ENCODE data around the gene TERT. TPM values are rescaled to one million over a fixed set of nuclear protein-coding genes. Genes with fewer than 3 reads are reported as not detected.

TERT gene
- total and polyA plus RNA-seq, 2 donors (not counting 1 experiment from before 2014, with no cell fraction given), result 0.24 to 0.39 TPM

DNA sequence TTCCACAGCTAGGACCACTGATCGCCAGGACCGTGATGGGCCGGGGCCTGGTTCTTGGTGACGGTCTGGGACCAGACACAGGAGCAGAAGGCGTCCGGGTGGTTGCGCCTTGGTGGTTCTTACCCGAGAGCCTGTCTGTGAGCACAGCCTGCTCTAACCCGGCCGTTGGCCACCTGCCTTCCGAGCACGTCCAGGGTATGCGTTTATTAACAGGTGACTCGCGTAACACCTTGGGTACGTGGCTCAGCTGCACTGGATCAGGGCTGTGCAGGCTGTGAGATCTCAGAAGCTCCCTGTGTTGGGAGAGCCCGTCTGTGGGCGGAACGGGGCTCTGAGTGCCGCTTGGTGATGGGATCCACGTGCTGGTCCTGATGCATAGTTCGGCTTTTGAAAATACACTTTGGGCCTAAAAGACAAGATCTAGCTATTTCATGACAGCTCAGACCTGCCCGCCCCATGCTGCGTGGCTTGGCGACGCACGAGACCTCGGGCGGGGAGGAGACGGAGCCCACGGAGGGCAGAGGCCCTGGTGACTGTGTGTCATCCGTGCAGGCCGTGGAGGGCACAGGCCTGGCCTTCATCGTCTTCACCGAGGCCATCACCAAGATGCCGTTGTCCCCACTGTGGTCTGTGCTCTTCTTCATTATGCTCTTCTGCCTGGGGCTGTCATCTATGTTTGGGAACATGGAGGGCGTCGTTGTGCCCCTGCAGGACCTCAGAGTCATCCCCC is 76.4 kb downstream of the TERT start:
- no peak overlapping the region for H3K9ac ChIP-seq (ENCODE audit: low read length)
- peaks cover 0 to 14% (median 0%) of the 10 kb centered on the region in 3 donors for H3K9me3 ChIP-seq (ENCODE audit: control extremely low read depth in 1 of 3, control insufficient read depth in 2 of 3, insufficient read depth in 1 of 3, low read length in 2 of 3)
- no peaks in the 10 kb centered on the region for H3K36me3 ChIP-seq (replicated peaks in 1 of 2; ENCODE audit: control extremely low read depth in 1 of 2, control insufficient read depth in 1 of 2, extremely low read depth in 1 of 2, insufficient read depth in 2 of 2, low read length in 1 of 2)
- WGBS (ENCODE audit: insufficient coverage), result 92% methylated on average over 38 of the region's 38 CpGs
- Mint-ChIP-seq H3K4me3 (no peak overlapping the region), H3K27me3 (peaks cover 8% of the 10 kb centered on the region), H3K27ac (no peak overlapping the region), H3K4me1 (no peaks in the 10 kb centered on the region), H3K9me3 (ENCODE audit: insufficient read depth) (no peaks in the 10 kb centered on the region)
- DNase-seq (no peak), ATAC-seq (ENCODE audit: low read depth) (no peak)
- intact Hi-C loops (cut with micrococcal nuclease), result no loop called here
- no peaks in the 10 kb centered on the region for H3K79me2 ChIP-seq (ENCODE audit: control insufficient read depth, insufficient read depth, low read length)
- H3K4me2 ChIP-seq (replicated peaks; ENCODE audit: low read depth, low read length, poor library complexity, severe bottlenecking), result no peak overlapping the region
- no peaks in the 10 kb centered on the region for H3K4me1 ChIP-seq (ENCODE audit: control insufficient read depth in 2 of 2, insufficient read depth in 2 of 2, low read length in 2 of 2)
- H4K20me1 ChIP-seq (ENCODE audit: control insufficient read depth, insufficient read depth, low read length, poor library complexity, severe bottlenecking), result no peaks in the 10 kb centered on the region
- no peaks in the 10 kb centered on the region for H3K27me3 ChIP-seq (replicated peaks in 1 of 4; ENCODE audit: control extremely low read depth in 1 of 4, control insufficient read depth in 3 of 4, insufficient read depth in 4 of 4, low read length in 3 of 4)
- H3K27ac ChIP-seq (ENCODE audit: low read length in 2 of 2), result no peak overlapping the region
- POLR2A ChIA-PET, result no interaction called here
- CTCF ChIA-PET, result no interaction called here
- H3K4me3 ChIP-seq (ENCODE audit: control extremely low read depth in 1 of 5, extremely low read depth in 1 of 5, insufficient read depth in 1 of 5, low read depth in 2 of 5, low read length in 4 of 5), result no peak overlapping the region
- TF ChIP-seq, protein P1, sequence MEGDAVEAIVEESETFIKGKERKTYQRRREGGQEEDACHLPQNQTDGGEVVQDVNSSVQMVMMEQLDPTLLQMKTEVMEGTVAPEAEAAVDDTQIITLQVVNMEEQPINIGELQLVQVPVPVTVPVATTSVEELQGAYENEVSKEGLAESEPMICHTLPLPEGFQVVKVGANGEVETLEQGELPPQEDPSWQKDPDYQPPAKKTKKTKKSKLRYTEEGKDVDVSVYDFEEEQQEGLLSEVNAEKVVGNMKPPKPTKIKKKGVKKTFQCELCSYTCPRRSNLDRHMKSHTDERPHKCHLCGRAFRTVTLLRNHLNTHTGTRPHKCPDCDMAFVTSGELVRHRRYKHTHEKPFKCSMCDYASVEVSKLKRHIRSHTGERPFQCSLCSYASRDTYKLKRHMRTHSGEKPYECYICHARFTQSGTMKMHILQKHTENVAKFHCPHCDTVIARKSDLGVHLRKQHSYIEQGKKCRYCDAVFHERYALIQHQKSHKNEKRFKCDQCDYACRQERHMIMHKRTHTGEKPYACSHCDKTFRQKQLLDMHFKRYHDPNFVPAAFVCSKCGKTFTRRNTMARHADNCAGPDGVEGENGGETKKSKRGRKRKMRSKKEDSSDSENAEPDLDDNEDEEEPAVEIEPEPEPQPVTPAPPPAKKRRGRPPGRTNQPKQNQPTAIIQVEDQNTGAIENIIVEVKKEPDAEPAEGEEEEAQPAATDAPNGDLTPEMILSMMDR (IDR thresholded peaks at IDR 0.05), result no peak
- TF ChIP-seq EZH2 (IDR thresholded peaks at IDR 0.05; ENCODE audit: borderline replicate concordance, insufficient read depth, low read depth, low read length, poor library complexity, severe bottlenecking), result no peak
- no peak overlapping the region for H2AFZ ChIP-seq (ENCODE audit: insufficient read depth, low read depth, low read length, poor library complexity, severe bottlenecking)

DNA sequence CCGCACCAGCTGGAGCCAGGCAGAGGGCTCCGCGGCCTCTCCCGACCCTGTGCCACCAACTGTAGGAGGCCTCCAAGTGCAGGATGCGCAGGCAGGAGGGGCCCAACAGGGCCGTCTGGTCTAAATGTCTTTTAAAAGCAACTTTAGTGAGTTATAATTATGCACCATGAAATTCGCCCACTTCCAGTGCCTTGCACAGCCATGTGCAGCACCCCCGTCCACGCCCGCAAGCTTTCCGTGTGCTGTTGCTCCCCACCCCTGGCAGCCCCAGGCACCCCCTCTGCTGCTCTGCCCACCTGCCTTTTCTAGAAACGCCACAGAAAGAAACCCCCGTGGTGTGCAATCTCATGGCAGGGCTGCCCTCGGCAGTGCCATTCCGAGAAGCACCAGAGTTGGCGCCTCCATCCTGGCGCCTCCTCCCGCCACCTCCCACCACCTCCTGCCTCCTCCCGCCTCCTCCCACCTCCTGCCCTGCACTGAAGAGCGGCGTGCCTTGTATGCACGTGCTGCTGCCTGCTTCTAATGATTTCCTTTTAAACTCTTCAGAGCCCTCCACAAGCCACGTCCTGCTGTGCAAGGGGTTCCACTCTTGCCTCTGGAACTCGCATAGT is 77.2 kb downstream of the TERT start:
- no peak overlapping the region for H3K4me3 Mint-ChIP-seq
- ChIA-PET POLR2A (no interaction called here), CTCF (no interaction called here)
- Histone ChIP-seq H4K20me1 (ENCODE audit: control insufficient read depth, insufficient read depth, low read length, poor library complexity, severe bottlenecking) (no peaks in the 10 kb centered on the region), H3K4me1 (ENCODE audit: control insufficient read depth in 2 of 2, insufficient read depth in 2 of 2, low read length in 2 of 2) (no peaks in the 10 kb centered on the region), H3K27me3 (replicated peaks in 1 of 4; ENCODE audit: control extremely low read depth in 1 of 4, control insufficient read depth in 3 of 4, insufficient read depth in 4 of 4, low read length in 3 of 4) (no peaks in the 10 kb centered on the region), H3K4me2 (replicated peaks; ENCODE audit: low read depth, low read length, poor library complexity, severe bottlenecking) (no peak overlapping the region), H3K9ac (ENCODE audit: low read length) (no peak overlapping the region), H3K79me2 (ENCODE audit: control insufficient read depth, insufficient read depth, low read length) (no peaks in the 10 kb centered on the region), H2AFZ (ENCODE audit: insufficient read depth, low read depth, low read length, poor library complexity, severe bottlenecking) (no peak overlapping the region), H3K9me3 (ENCODE audit: control extremely low read depth in 1 of 3, control insufficient read depth in 2 of 3, insufficient read depth in 1 of 3, low read length in 2 of 3) (peaks cover 0 to 14% (median 0%) of the 10 kb centered on the region in 3 donors), H3K27ac (ENCODE audit: low read length in 2 of 2) (no peak overlapping the region), H3K36me3 (replicated peaks in 1 of 2; ENCODE audit: control extremely low read depth in 1 of 2, control insufficient read depth in 1 of 2, extremely low read depth in 1 of 2, insufficient read depth in 2 of 2, low read length in 1 of 2) (no peaks in the 10 kb centered on the region), H3K4me3 (ENCODE audit: control extremely low read depth in 1 of 5, extremely low read depth in 1 of 5, insufficient read depth in 1 of 5, low read depth in 2 of 5, low read length in 4 of 5) (no peak overlapping the region)
- WGBS (ENCODE audit: insufficient coverage), result 68% methylated on average over 24 of the region's 24 CpGs
- H3K27ac Mint-ChIP-seq, result no peak overlapping the region
- no peaks in the 10 kb centered on the region for H3K9me3 Mint-ChIP-seq (ENCODE audit: insufficient read depth)
- H3K27me3 Mint-ChIP-seq, result peaks cover 8% of the 10 kb centered on the region
- no peak for TF ChIP-seq EZH2 (IDR thresholded peaks at IDR 0.05; ENCODE audit: borderline replicate concordance, insufficient read depth, low read depth, low read length, poor library complexity, severe bottlenecking)
- TF ChIP-seq, protein P1 (IDR thresholded peaks at IDR 0.05), result no peak
- no peak for DNase-seq
- ATAC-seq (ENCODE audit: low read depth), result no peak
- intact Hi-C loops (cut with micrococcal nuclease), result no loop called here
- H3K4me1 Mint-ChIP-seq, result no peaks in the 10 kb centered on the region
